Mononuclear cell (primary cell): ENCODE measurements around the gene CHCHD10. TPM values are rescaled to one million over a fixed set of nuclear protein-coding genes. Genes with fewer than 3 reads are reported as not detected.
A peak's percentile ranks its signal among the peaks of the same experiment; 100 is the strongest.

Experiments used
- H3K27me3 ChIP-seq: 2 replicates; pipeline ENCODE4 v1.6.0; 2011; ENCODE audit warnings: low read length, control low read depth; ENCODE audit not compliant: insufficient read depth
- H3K4me1 ChIP-seq: 2 replicates; pipeline ENCODE4 v1.5.1; 2011; ENCODE audit warnings: mild to moderate bottlenecking, low read length, control low read depth; ENCODE audit not compliant: insufficient read depth
- H3K4me3 ChIP-seq: 2 replicates; pipeline ENCODE4 v1.5.1; 2011; ENCODE audit warnings: mild to moderate bottlenecking, low read length, moderate library complexity
- H3K9me3 ChIP-seq: 2 replicates; pipeline ENCODE4 v1.5.1; 2011; ENCODE audit warnings: low read depth, mild to moderate bottlenecking, control low read depth, low read length
- total RNA-seq: library from RNA; depleted of rRNA; stranded (reverse); fragments of >200 nt; gene quantifications from one replicate; pipeline ENCODE4 v1.2.3, GENCODE V29; 2012

CHCHD10 gene
- total RNA-seq = 9.0 TPM

DNA sequence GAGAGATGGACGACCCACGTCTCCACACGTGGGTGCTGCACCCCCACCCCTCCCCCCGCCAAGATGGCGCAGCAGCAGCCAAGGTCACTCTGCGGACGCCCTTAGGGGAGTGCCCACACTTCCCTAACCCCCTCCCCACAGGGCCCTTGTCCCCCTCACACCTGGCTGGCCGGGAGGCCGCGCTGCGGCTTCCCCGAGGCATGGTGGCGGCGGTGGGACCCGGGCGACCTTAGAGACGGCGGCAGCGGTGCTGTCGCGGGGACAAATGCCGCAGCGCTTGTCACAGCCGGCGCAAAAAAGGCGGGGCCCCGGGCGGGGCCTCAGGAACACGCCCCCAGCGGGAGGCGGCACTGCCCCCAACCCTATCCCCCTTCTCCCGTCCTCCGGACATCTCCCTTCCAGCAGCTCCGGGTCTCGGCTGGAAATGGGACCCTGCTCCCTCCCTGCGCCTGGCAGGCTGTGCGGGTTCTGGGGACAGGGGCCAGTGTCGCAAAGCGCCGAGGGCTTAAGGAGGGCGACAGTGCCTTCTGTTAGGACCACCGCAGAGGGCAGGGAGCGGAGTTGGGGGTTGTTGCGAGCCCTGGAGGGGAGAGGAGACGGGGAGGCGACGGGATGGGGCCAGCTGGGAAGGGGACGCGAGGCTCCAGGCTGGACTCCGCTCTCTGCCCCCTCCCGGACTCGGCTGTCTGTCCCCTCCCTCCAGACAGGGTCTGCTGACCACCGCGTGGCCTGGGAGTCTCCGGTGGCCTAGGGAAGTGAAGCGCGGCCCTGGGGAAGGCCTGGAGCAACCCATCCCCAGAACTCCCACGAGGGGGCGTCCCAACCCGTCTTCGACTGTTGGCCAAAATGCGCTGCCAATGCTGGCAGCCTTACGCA is at the start of gene CHCHD10:
Gene CHCHD10, minus strand, starts transcription at position 300 of the 876 bp plus-strand sequence. Its CDS starts 98 bp downstream, at position 202.
- peaks cover 67% of the 10 kb centered on the region for H3K4me1 ChIP-seq
- H3K27me3 ChIP-seq = no peaks in the 10 kb centered on the region
- peak within 1 kb of the TSS; percentile 63 for H3K4me3 ChIP-seq

DNA sequence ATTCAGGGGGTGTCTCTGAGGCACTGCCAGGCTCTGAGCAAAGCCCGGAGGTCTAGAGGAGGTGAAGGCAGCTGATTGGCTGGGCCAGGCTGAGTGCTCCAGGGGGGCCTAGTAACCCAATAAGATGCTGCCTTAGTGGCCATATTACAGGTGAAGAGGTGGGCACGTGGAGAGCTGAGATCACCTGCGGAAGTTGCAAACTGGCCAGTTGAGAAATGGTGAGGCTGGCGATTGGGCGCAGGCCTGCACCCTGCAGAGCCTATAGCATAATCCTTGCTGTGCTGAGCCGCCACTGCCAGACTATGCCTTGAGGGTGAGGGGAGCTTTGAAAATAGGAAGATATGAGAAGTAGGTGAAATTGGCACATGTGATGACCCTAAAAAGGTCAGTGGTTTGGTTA is 49.4 kb upstream of the CHCHD10 start:
- Histone ChIP-seq H3K9me3 (no peaks in the 10 kb centered on the region), H3K4me3 (no peak overlapping the region), H3K4me1 (peaks cover 13% of the 10 kb centered on the region), H3K27me3 (no peaks in the 10 kb centered on the region)

More for the DNA sequence above, at the start of gene CHCHD10:
- H3K9me3 ChIP-seq = no peaks in the 10 kb centered on the region

DNA sequence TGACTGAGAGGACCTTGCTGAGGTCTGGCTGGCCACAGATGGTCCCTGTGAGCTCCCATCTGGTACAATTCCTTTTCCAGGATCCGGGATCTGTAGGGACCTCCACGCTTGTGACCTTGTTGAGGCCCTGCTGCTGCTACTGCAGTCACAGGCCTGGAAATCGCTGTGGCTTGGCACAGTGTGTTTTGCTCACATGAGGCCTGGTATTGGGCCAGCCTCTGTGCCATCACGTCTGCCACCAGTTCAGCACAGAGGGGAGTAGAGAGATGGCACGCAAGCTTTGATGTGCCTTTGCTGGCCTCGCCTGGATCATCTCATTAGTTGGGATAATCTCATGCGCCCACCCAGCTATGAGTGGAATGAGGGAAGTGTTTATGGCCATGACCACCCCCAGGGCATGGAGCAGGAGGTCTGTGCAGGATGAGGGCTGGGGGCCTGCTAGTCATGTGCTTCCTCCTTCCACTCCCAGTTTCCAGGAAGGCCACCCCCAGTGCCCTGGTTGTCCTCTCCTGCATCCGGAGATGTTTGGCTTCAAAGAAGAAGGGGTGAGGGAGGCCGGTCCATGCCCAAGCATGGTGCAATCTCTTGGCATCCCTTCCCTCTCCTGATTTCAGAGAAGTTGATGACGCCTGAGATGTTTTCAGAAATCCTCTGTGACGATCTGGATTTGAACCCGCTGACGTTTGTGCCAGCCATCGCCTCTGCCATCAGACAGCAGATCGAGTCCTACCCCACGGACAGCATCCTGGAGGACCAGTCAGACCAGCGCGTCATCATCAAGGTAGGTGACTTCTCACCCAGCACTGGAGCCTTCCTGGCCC is 48.6 kb upstream of the CHCHD10 start:
- Histone ChIP-seq H3K4me3 (no peak overlapping the region), H3K9me3 (no peaks in the 10 kb centered on the region)

DNA sequence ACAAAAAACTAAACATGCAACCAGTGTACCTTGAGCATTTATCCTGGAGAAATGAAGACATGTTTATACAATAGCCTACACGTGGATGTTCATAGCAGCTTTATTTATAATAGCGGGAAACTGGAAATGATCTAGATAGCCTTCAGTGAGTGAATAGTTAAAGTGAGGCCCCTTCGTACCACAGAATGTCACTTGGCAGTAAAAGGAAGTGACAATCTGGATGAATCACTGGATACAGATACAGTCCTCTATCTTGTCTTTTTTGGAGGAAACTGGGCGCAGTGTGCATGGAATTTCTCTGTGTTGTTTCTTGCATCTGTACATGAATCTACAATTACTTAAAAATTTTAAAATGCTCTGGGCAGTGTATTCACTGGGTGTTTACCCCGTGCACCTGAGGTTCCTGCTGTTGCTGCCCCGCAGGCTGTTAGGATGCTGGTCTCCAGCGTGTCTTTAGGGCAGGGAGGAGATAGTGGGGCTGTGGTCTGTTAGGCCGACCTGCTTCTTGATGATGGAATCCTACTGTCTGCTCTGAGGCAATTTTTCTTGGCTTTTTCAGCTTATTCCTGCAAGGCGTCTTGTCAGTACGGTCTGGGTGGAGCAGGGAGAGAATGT is 47.9 kb upstream of the CHCHD10 start:
- no peaks in the 10 kb centered on the region for H3K27me3 ChIP-seq
- no peak overlapping the region for H3K4me3 ChIP-seq
- H3K4me1 ChIP-seq = peaks cover 9% of the 10 kb centered on the region
- H3K9me3 ChIP-seq = no peaks in the 10 kb centered on the region

More for the DNA sequence above, 48.6 kb upstream of the CHCHD10 start:
- no peaks in the 10 kb centered on the region for H3K27me3 ChIP-seq
- H3K4me1 ChIP-seq = peaks cover 13% of the 10 kb centered on the region

DNA sequence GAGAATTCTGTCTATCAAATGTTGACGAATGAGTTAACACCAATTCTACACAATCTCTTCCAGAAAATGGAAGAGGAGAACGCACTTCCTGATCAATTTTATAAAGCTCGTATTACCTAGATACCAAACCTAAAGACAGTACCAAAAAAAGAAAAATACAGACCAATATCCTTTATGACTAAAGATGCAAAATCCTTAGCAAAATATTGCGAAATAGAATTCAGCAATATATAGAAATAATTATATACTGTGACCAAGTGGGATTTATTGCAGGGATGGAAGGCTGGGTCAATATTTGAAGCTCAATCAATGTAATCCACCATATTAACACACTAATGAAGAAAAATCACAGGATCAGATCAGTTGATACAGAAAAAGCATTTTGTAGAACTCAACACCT is 44.6 kb upstream of the CHCHD10 start:
- Histone ChIP-seq H3K27me3 (no peaks in the 10 kb centered on the region), H3K4me1 (no peaks in the 10 kb centered on the region), H3K4me3 (no peak overlapping the region), H3K9me3 (no peaks in the 10 kb centered on the region)

DNA sequence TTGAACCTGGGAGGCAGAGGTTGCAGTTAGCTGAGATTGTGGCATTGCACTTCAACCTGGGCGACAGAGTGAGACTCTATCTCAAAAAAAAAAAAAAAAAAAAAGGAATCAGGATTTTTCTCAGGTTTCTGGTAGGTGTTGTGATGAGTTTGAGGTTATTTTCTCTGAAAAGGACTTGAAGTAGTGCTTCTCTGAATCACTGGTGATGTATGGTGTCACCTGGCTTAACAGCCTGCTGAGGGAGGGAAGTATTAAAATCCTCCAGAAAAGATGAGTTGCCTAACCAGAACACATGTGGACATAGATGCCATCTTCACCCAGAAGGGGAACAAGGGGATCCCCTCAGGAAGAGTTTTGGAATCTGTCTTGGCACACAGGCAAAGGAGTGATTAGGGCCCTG is 39.1 kb upstream of the CHCHD10 start:
- H3K27me3 ChIP-seq = no peaks in the 10 kb centered on the region
- H3K4me3 ChIP-seq = no peak overlapping the region
- peaks cover 10% of the 10 kb centered on the region for H3K4me1 ChIP-seq
- no peaks in the 10 kb centered on the region for H3K9me3 ChIP-seq

DNA sequence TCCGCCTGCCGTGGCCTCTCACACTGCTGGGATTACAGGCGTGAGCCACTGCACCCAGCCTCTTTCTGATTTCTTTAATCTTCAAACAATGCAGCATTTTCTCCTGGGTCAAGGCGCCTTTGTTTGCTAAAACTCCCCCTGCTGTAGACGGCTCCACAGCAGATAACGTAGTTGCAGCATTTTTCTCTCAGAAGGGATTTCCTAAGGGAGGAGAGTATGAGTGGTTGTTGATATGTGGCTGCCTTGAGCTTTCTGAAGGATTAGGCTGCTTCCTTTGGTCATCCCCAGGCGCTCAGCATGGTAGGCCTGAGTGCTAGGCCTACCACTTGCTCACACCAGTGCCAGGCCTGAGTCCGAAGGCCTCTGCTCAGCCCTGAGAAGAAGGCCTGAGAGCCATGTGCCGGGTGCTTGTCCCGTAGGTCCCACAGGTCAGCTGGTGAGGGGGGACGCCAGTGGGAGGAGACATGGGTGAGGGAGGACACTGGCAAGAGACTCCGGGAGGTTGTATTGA is 37.1 kb upstream of the CHCHD10 start:
- no peak overlapping the region for H3K4me3 ChIP-seq
- H3K9me3 ChIP-seq = no peaks in the 10 kb centered on the region
- H3K4me1 ChIP-seq = peaks cover 17% of the 10 kb centered on the region
- no peaks in the 10 kb centered on the region for H3K27me3 ChIP-seq

DNA sequence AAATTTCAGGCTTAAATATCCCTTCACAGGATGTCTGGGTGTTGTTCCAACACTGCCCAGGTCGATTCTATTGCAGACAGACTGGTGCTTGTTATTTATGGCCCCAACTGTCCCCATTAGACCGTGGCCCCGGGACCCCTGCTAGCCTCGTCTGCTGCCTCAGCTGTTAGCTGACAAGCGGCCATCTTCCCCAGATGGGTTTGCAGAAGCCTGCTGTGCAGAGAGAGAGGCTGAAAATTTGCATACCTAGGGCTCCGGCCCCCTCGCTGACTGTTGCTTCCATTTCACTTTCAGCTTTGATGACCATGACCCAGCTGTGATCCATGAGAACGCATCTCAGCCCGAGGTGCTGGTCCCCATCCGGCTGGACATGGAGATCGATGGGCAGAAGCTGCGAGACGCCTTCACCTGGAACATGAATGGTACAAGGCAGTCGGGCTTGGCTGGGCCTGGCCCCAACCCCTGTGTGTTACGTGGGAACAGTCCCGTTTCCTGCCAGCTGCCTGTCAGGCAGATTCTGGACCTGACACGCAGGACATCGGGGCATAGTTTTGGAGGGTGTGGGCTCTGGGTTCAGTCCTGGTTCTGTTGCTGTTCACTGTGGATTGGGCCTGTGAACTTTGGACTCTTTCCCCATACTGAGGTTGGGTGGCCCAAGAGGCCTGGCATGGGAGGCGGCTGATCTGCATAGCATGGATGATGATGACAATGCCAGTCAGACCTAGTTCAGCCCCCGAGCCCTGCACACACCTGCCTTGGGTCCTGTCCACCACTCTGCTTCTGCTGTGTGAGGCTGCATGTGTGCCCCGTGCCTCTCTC is 35.4 kb upstream of the CHCHD10 start:
- H3K4me3 ChIP-seq = no peak overlapping the region
- no peaks in the 10 kb centered on the region for H3K27me3 ChIP-seq
- H3K4me1 ChIP-seq = peaks cover 17% of the 10 kb centered on the region
- H3K9me3 ChIP-seq = no peaks in the 10 kb centered on the region

DNA sequence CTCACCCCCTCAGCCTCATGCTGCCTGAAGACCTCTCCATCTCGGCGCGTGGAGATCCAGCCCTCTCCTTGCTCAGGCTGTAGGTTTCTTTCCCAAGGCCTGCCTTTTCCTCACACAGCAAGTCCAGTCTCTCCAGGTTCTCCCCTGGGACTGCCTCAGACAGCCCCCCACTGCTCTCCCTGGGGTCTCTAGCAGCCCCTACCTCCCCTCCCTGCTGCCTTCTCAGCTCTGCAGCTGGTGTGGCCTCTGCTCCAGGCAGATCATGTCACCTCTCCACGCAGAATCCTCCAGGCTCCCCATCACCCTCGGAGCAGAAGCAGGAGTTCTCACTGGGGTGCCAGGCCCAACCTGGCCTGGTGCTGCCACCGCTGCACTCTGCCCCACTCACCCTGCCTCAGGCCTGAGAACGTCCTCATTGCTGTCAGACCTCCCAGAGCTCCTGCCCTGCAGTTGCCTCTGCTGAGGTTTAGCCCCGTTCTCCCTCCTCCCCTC is 34.2 kb upstream of the CHCHD10 start:
- H3K9me3 ChIP-seq = no peaks in the 10 kb centered on the region
- H3K4me3 ChIP-seq = no peak overlapping the region
- peaks cover 17% of the 10 kb centered on the region for H3K4me1 ChIP-seq
- H3K27me3 ChIP-seq = no peaks in the 10 kb centered on the region

DNA sequence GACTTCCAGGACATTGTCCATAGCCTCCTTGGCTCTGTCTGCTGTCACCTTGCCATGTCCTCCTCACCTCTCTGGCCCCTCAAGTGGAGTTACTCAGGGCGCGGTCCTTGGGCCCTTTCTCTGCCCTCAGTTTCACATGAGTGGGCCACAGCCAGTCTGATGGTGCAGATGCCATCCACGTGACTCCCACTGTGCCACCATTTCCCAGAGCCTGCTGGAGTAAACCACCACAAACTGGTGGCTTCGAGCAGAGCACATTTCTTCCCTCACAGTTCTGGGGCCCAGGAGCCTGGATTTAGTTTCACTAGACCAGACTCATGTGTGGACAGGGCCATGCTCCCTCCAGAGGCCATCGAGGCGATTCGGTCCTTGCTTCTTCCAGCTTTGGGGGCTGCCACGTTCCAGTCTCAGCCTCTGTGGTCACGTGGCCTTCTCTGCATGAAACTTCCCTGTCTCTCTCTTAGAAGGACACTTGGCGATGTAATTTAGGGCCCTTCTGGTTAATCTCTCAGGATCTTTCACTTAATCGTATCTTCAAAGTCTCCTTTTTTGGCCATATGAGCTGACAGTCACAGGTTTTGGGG is 33.6 kb upstream of the CHCHD10 start:
- H3K4me1 ChIP-seq = peaks cover 17% of the 10 kb centered on the region
- H3K27me3 ChIP-seq = no peaks in the 10 kb centered on the region
- no peak overlapping the region for H3K4me3 ChIP-seq
- no peaks in the 10 kb centered on the region for H3K9me3 ChIP-seq

DNA sequence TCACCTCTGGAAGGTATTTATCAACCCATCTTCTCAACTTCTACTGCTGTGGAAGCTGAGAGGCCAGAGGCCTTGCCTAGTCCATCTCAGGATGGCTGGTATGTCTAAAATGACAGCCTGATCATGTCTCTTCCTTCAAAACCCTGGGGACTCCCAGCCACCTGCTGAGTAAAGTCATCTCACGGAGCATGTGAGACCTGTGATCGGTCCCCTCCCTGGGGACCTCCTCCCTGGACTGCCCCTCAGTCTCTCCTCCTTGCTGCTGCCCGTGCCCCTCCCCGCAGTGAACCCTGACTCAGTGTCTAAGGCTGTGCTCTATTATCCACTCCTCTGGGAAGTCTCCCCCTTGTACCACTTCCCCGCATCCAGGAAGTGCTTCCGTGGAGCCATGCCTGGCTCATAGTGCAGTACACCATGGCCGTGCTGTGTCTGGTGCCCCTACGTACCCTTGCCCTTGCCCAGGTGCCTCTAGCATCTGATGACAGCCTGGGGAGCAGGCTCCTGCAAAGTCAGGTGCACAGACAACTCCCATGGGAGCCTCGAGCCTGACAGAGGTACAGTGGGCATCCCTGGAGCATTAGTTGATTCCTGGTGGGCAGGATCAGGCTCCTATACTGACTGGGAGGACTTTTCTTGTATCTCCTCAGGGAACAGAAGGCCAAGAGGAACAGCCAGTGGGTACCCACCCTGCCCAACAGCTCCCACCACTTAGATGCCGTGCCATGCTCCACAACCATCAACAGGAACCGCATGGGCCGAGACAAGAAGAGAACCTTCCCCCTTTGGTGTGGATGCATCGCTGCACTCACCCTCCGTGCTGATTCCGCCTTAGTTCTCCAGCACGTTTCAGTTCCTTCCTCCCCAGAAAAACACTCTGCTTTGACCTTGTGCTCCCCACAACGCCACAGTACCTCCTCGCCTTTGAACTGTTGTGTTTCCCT is 32.8 kb upstream of the CHCHD10 start:
- Histone ChIP-seq H3K4me1 (peaks cover 17% of the 10 kb centered on the region), H3K4me3 (no peak overlapping the region), H3K27me3 (no peaks in the 10 kb centered on the region)

DNA sequence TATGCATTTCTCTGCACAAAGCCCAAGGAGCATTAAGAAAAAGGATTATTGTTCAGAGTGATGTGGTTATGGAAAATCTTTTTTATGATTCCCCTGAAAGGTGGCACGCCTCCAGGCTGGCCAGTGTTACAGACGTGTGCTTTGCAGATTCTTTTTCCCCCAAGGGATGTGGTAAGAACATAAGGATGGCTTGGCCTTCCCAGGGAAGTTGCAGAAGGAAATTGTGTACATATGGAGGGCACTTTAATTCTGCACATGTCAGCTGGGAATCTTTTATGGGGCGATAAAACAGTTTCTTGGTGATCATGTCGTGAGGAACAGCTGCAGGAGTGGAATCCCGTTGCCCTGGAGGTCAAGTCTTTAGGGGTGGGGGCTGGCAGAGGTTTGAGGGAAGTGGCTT is 28.7 kb upstream of the CHCHD10 start:
- Histone ChIP-seq H3K4me3 (no peak overlapping the region), H3K27me3 (no peaks in the 10 kb centered on the region), H3K9me3 (no peaks in the 10 kb centered on the region), H3K4me1 (peaks cover 4% of the 10 kb centered on the region)

More for the DNA sequence above, 32.8 kb upstream of the CHCHD10 start:
- H3K9me3 ChIP-seq = no peaks in the 10 kb centered on the region

DNA sequence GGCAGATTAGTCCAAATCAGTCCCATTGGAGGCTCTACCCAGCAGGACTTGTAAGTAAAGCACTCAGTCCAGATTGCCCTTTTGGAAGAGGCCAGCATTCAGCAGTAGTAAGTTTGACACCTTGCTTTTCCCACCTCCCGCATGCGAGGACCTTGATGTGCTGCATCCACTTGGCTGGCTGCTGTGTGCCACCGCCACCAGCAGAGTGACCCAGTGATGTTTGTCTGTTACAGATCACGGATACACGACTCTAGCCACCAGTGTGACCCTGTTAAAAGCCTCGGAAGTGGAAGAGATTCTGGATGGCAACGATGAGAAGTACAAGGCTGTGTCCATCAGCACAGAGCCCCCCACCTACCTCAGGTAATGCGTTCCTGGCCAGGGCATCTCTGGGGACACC is 25.6 kb upstream of the CHCHD10 start:
- H3K27me3 ChIP-seq = no peaks in the 10 kb centered on the region
- H3K4me3 ChIP-seq = no peak overlapping the region
- H3K9me3 ChIP-seq = no peaks in the 10 kb centered on the region
- H3K4me1 ChIP-seq = peaks cover 17% of the 10 kb centered on the region
